Mesothelial cell of epicardium (in vitro differentiated cells): ENCODE data around the gene RHOA. TPM values are rescaled to one million over a fixed set of nuclear protein-coding genes. Genes with fewer than 3 reads are reported as not detected.
"Not testable (repeated sequence)": the region's sequence is repeated elsewhere in the genome, so short reads cannot be mapped to it uniquely, and the experiment has no call there.

Source experiments
- DNase-seq, 2 experiments: peaks; one replicate each; pipeline ENCODE4 v3.0.0; 2021; ENCODE audit warnings: low spot score in 2 of 2; ENCODE audit not compliant: unreplicated experiment in 2 of 2
- H3K27ac Mint-ChIP-seq: 2 replicates; pipeline ENCODE4 v1.8.0; 2021; ENCODE audit warnings: mixed read lengths
- H3K27me3 Mint-ChIP-seq: 2 replicates; pipeline ENCODE4 v1.8.0; 2021; ENCODE audit warnings: low read depth, mixed read lengths
- H3K36me3 Mint-ChIP-seq: 2 replicates; pipeline ENCODE4 v1.8.0; 2021; ENCODE audit warnings: mixed read lengths
- H3K4me1 Mint-ChIP-seq: 2 replicates; pipeline ENCODE4 v1.8.0; 2021; ENCODE audit warnings: mixed read lengths
- H3K4me3 Mint-ChIP-seq: 2 replicates; pipeline ENCODE4 v1.8.0; 2021; ENCODE audit warnings: mild to moderate bottlenecking, moderate library complexity, mixed read lengths
- H3K9me3 Mint-ChIP-seq: 2 replicates; pipeline ENCODE4 v1.8.0; 2021; ENCODE audit warnings: mixed read lengths
- total RNA-seq: library from RNA; stranded (reverse); gene quantifications from 3 replicates; pipeline ENCODE4 v1.2.1, GENCODE V29; 2021
- TF ChIP-seq, protein P1 (sequence below): fragments of 200-600 bp; sonication (generic); IDR thresholded peaks from one replicate; pipeline ENCODE4 v1.5.0; 2021; ENCODE audit warnings: antibody characterized with exemption; ENCODE audit not compliant: unreplicated experiment

The RHOA gene
- total RNA-seq, 1 donor from 2014 or later, result 248 TPM

DNA sequence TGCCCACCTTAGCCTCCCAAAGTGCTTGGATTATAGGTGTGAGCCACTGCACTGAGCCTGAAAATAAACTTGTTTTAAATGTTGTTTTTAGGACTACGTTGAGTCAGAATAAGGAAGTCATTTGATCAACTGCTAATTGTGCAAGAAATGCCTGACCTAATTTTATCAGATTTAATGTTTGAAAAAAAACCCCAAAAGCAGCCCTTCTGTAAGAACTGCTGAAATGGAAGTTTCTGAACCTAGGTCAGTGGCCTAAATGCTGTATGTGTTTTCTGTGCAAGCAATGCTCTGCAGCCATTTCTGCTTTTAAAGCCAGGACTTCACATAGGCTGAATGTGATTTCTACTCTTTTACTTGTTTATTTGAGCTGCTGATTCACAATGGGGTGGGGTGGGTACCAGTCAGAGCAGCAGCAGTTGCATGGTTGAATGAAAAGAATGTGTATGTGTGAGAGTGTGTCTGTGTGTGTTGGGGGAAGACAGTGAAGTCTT lies 60.2 kb downstream of the RHOA start:
- H3K4me1 Mint-ChIP-seq, result peaks cover 9% of the 10 kb centered on the region
- DNase-seq, result no peak
- H3K36me3 Mint-ChIP-seq, result peaks cover 8% of the 10 kb centered on the region
- H3K27me3 Mint-ChIP-seq, result no peaks in the 10 kb centered on the region
- no peaks in the 10 kb centered on the region for H3K9me3 Mint-ChIP-seq
- H3K4me3 Mint-ChIP-seq, result no peak overlapping the region
- TF ChIP-seq, protein P1, sequence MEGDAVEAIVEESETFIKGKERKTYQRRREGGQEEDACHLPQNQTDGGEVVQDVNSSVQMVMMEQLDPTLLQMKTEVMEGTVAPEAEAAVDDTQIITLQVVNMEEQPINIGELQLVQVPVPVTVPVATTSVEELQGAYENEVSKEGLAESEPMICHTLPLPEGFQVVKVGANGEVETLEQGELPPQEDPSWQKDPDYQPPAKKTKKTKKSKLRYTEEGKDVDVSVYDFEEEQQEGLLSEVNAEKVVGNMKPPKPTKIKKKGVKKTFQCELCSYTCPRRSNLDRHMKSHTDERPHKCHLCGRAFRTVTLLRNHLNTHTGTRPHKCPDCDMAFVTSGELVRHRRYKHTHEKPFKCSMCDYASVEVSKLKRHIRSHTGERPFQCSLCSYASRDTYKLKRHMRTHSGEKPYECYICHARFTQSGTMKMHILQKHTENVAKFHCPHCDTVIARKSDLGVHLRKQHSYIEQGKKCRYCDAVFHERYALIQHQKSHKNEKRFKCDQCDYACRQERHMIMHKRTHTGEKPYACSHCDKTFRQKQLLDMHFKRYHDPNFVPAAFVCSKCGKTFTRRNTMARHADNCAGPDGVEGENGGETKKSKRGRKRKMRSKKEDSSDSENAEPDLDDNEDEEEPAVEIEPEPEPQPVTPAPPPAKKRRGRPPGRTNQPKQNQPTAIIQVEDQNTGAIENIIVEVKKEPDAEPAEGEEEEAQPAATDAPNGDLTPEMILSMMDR, result no peak
- peak overlapping the region; percentile 2 for H3K27ac Mint-ChIP-seq

GRCh38 chr3:49349348-49350114 lies 62.2 kb downstream of the RHOA start:
- TF ChIP-seq, protein P1, result no peak
- Mint-ChIP-seq H3K36me3 (peaks cover 2% of the 10 kb centered on the region), H3K4me1 (peaks cover 3% of the 10 kb centered on the region), H3K27ac (no peak overlapping the region), H3K4me3 (no peak overlapping the region), H3K9me3 (no peaks in the 10 kb centered on the region), H3K27me3 (no peaks in the 10 kb centered on the region)
- no peak for DNase-seq

GRCh38 chr3:49348361-49348760 lies 63.4 kb downstream of the RHOA start:
- not testable (repeated sequence) for H3K9me3 Mint-ChIP-seq, H3K36me3 Mint-ChIP-seq, DNase-seq, H3K4me3 Mint-ChIP-seq, H3K27me3 Mint-ChIP-seq, H3K4me1 Mint-ChIP-seq, H3K27ac Mint-ChIP-seq

DNA sequence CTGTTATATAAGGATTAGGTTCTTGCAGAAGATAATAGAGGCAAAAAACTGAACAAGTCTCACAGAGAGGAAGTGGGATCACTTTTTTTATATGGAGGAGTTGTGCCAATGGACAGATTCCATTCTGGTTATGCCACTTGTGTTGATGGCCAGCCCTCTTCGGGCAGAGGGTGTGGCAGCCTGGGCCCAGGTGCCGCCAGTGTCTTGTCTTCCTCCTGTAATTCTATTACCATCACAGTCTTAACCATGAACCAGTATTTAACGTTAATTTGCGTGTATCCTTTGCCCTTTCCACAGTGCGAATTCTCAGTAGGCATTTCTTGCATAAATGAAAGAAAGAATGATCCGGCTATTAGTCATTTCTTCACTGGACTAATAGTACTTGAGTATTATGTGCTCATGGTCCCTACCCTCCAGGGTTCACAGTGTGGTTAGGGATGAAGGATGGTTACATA lies 65.0 kb downstream of the RHOA start:
- no peak for DNase-seq
- Mint-ChIP-seq H3K4me1 (peaks cover 3% of the 10 kb centered on the region), H3K4me3 (no peak overlapping the region), H3K9me3 (no peaks in the 10 kb centered on the region), H3K27ac (no peak overlapping the region), H3K27me3 (no peaks in the 10 kb centered on the region), H3K36me3 (no peaks in the 10 kb centered on the region)
- TF ChIP-seq, protein P1, result no peak

DNA sequence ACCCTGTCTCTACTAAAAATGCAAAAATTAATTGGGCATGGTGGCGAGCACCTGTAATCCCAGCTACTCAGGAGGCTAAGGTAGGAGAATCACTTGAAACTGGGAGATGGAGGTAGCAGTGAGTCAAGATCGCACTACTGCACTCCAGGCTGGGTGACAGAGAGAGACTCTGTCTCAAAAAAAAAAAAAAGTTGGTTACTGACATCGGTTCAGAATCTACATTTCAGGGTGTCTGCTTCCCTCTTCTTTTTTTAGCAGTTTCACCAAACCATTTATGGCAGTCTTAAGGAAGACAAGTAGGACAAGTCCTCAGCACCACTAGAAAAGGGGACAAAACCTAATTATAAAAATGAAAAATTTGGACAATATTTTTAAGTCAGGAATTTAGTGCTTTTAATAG lies 68.6 kb downstream of the RHOA start:
- H3K4me1 Mint-ChIP-seq, result peaks cover 23% of the 10 kb centered on the region
- no peaks in the 10 kb centered on the region for H3K36me3 Mint-ChIP-seq
- TF ChIP-seq, protein P1, result no peak
- H3K27me3 Mint-ChIP-seq, result no peaks in the 10 kb centered on the region
- no peak overlapping the region for H3K27ac Mint-ChIP-seq
- no peak overlapping the region for H3K4me3 Mint-ChIP-seq
- no peak for DNase-seq
- no peaks in the 10 kb centered on the region for H3K9me3 Mint-ChIP-seq

DNA sequence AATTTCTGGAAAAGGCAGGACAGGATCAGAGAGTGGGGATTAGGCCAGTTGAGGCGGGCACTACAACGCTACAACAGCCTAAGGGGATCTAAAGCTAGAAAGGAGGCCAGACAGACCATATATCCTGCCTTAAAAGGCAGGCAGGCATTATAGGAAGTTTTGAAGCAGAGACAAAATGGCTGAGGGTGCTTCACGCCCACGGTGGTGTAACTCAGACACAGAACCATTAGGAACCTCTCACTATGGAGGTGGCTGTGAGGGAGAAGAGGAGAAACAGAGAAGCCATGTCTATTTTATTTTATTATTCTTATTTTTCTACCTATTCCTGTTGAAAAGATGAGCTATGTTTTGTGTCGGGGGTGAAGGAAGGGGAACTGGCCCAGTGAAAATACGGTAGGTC lies 69.8 kb downstream of the RHOA start:
- H3K4me3 Mint-ChIP-seq, result no peak overlapping the region
- peaks cover 23% of the 10 kb centered on the region for H3K4me1 Mint-ChIP-seq
- no peak for DNase-seq
- TF ChIP-seq, protein P1, result no peak
- H3K27me3 Mint-ChIP-seq, result no peaks in the 10 kb centered on the region
- no peaks in the 10 kb centered on the region for H3K9me3 Mint-ChIP-seq
- H3K27ac Mint-ChIP-seq, result no peak overlapping the region
- H3K36me3 Mint-ChIP-seq, result no peaks in the 10 kb centered on the region
